AG08396 (cell line): ENCODE measurements around the gene NEDD4L.
A peak's percentile ranks its signal among the peaks of the same experiment; 100 is the strongest.

Experiments
- DNase-seq: peaks from one replicate; pipeline ENCODE4 v3.0.0; 2012; ENCODE audit warnings: low spot score, mixed read lengths

Gene NEDD4L

DNA sequence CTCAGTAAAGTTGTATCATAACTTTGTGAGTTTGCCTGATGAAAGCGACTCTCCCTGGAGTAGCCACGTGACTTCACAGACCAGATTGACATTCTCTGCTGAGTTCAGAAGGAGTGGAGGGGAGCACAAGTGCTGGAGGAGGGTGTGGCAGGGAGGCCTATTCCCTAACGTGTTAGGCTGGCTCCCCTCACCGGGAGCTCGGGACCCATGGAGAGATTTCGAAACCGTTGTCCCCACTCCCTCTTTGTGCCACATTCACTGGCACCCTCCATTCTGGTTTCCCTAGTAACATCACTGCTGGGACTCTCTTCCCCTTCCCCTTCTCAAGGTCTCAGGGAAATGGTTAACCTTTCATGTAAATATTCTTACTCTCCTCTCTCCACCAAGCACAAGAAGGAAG is 304.9 kb downstream of the NEDD4L start:
- no peak for DNase-seq

DNA sequence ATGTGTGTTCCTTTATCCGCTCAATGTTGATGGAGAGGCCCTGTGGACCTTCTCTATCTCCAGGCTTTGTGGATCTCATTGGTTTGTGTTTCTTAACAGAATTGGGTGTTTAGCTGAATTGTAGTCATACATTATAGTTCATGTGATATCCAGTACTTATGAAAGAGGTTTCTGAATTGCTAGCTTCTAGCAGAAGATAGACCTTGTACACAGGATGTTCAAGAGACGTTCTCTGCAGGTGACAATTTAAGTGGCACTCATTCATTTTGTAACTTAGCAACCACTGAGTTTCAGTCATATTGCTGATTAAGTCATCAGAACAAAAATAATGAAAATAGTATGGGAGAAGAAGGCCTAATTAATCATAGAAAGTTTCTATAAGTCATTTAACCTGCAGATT is 305.6 kb downstream of the NEDD4L start:
- no peak for DNase-seq

- no peak for DNase-seq
Observed at GRCh38 chr18:58350526-58350925, 306.5 kb downstream of the NEDD4L start.

DNA sequence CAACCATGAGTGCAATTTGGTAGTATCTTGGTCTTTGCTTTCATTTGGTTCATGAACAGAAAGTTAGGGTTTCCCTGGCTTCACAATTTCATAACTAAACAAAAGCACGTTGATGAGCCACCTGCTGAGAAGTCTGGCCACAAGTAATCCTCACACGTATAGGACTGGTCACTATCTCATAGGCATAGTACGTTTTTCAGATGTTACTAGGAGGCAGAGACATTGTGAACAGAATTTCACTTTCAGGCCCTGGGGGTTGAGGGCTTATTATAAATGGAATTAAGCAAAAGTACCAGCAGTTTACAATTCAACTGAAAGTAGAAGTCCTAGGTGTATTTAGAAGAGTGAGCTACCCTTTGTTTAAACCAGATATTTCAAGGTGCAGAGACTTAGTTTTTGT is 307.8 kb downstream of the NEDD4L start:
- DNase-seq: no peak

DNA sequence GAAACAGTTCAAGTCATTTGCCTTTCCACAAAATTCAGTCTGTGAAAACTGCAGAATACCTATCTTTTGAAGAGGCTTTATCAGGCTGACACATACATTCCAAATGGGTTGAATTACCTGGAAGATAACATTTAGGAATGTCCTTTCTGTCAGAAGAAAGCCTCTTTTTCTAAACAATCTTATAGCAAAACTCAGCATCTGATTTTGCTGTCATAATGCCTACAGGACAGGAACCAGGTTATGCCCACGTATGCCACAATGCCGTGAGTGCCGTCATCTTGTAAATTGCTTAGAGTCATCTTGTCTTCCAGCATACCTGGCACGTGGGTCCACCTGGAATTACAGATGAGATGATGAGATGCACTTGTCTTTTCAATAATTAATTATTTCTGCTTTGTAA is 309.6 kb downstream of the NEDD4L start:
- DNase-seq: no peak

GRCh38 chr18:58354051-58354450 is 310.0 kb downstream of the NEDD4L start:
- DNase-seq: no peak

DNA sequence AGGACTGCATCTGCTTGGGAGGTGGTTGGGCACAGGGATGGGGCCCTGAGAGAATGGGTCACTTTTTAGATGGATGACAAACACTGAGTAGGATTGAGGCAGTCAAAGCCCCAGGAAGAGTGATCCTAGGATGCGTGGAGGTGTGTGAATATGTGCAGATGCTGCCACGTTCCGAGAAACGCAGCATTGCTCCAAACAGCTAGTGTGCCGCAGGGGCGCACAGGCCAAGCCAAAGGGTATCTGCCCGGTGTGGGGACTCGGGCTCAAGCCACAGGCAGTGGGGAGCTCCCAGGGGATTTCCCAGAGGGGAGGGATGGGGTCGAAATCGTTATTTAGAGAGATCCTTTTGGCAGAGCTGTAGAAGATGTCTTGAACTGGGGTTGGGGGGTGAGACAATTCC is 310.8 kb downstream of the NEDD4L start:
- DNase-seq: no peak

DNA sequence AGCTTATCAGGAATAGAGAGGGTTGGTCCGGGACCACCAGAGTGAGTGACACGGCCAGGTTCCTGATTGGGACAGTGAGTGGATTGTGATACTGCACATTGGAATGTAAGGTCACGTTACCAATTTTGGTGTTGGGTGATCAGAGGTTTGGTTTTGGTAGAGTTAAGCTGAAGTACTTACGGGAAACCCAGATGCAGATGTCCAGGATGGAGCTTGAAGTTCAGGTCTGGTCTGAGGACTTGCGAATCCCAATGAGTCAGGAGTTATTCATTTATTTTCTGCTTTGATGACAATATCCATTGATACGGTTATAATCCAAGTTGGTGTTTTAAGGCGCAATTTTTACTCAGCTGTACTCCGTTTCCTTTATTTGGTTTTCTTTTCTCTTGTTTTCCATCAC is 311.2 kb downstream of the NEDD4L start:
- DNase-seq: no peak

DNA sequence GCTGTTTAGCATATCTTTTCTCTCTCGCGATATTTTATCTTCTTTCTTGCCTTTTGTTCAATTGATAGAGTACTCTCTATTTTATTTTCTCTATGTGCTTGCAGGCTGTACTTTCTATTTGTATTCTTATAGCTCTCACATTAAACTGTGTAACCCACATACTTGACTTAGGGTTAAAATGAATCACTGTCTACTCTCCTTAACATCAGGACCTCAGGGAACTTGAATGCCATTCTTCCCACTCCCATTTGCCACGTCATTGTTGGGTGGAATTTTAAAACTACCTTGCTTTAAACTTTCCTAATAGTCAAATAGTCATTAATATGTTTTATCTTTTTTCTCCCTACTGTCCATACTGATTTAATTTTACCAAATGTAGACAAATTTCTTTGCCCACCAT is 315.2 kb downstream of the NEDD4L start:
- no peak for DNase-seq

GRCh38 chr18:58359620-58360019 is 315.6 kb downstream of the NEDD4L start:
- DNase-seq: no peak

- no peak for DNase-seq
Observed at GRCh38 chr18:58360324-58360723, 316.3 kb downstream of the NEDD4L start.

DNA sequence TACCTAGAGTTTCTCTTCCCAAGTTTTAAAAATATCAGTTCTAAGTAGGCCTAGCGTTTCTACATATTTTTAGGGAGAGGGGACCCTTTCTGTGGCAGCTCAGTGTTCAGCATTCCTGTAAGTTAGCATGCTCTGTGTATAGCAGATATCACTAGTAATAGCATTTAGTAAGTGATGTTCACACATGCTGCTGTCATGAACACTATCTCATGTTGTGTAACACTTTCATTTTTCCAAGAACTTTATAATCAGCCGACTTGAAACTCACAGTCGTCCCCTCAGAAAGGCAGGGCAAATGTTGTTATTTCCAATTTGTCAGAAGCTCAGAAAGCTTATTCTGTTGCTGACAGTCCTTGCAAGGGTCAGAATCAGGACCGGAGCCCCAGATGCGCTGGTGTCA is 317.2 kb downstream of the NEDD4L start:
- DNase-seq: no peak

DNA sequence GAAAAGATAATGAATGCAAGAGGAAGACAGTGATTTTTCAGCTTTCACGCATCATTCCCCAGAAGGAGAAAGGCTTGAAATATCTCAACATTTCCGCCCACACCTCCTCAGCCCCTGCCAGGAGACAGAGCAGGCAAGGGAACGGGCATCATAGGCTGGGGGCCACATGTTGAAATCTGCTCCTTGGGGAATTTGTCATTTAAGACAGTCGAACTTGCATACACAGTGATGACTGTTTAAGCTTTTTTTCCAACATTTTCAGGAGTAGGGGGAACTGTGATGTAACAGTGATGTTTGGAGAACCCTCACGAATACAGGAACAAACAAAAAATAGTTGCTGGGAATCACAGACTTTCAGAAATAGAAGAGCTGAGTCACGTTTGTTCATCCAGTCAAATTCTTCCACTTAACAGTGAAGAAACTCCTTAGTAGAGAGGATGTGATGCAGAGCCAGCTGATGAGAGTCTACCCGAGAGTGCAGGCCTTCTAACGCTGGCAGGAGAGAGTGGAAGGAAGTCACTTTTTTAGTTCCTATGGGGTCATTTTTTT is 318.1 kb downstream of the NEDD4L start:
- DNase-seq: peak; percentile 79

DNA sequence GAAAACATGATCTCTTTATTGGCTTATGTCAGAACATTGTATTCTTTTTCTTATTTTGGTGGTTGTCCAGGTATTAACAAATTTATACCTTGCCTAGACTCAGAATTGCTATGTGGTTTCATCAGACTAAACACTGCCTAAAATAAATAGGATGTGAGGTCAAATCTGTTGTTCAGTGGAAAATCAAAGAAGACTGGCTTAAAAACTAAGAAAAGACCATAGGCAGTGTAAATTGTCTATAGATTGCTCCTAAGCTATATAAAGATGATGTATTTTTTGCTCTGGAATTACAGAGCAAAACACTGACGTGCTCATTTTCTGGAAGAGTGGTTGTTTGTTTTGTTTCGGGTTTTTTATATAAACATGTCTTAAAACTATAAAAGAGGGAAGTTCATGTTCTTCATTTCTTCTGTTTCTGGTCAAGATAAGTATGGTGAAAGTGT is 318.8 kb downstream of the NEDD4L start:
- no peak for DNase-seq

DNA sequence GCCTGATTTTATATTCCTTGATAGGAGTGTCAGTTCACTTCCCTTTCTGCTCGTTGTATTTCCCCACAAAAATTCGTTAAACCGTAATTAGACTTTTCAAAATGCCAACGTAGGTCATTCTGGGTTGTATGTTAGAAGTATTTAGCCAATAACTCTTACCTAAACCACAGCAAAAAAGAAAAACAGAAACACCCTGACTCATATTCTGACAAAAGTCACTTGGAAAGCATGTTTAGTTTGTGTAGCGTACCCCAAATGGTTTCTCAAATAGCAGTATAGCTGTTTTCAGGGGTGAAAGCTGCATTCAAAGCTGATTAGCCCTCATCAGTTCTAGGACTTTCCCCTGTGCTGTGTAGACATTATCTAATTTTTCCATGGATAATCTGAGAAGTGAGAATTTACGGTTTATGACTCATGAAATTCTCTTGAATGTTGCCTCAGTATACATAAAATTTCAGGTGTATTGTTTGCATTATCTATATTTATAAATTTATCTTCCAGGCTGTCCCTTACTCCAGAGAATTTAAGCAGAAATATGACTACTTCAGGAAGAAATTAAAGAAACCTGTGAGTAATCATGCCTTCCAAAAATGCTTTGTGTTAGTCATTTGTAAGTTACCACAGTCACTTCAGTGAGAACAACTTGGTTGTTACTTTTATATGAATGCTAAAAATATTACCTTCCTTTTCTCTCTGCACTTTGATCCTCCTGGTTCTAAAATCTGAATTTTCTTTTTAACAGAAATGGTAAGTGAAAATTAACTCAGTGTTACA is 319.9 kb downstream of the NEDD4L start:
- DNase-seq: peak; percentile 33

GRCh38 chr18:58364876-58365528 is 321.0 kb downstream of the NEDD4L start:
- peak; percentile 64 for DNase-seq

GRCh38 chr18:58367425-58368140 is 323.6 kb downstream of the NEDD4L start:
- DNase-seq: no peak

GRCh38 chr18:58369616-58370015 is 325.6 kb downstream of the NEDD4L start:
- DNase-seq: no peak

DNA sequence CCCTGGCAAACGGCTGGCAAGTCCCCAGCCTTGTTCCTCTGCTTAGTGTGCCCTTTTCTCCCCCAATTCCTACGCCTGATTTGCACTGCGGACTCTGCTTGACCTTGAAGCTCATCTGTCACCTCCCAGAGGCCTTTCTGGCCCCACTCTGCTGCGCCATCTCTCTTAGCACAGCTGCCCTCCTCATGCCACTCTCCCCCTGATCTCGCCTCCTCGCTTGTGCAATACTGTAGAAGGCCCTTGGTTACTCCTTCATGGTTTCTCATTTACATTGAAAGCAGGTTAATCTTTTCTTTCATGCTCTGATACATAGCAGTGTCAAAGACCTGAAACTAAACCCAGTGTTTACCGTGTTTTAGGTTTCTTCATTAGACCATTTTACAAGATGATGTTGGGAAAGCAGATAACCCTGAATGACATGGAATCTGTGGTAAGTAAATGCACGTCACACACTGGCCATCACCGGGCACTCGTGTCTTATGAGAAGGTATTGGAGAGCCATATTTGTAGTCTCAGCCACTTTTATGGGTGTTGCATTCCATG is 326.1 kb downstream of the NEDD4L start:
- DNase-seq: no peak

- no peak for DNase-seq
Observed at GRCh38 chr18:58370612-58371011, 326.6 kb downstream of the NEDD4L start.

DNA sequence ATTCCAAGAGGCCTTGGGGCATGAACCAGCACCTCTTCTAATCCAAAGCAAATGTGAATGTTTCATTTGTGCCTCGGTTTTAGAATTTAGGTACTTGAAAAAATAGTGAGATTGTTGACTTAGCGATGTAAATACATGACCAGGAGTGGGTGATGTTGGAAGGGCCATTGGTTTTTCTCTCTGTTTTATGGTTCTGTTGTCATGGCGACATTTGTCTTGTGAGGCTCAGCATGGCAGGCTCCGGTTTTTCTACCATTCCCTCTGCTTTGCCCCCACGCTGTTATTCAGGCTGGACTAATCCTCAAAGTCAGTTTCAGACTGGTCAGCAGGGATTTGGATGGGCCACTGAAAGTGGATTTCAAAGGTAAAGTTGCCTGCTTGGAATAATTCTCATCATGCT is 329.5 kb downstream of the NEDD4L start:
- no peak for DNase-seq

- DNase-seq: no peak
Observed at GRCh38 chr18:58375051-58375450, 331.0 kb downstream of the NEDD4L start.
